Mesothelial cell of epicardium (in vitro differentiated cells): ENCODE results near the gene MTHFR. TPM values are rescaled to one million over a fixed set of nuclear protein-coding genes. Genes with fewer than 3 reads are reported as not detected.

Experiments
- DNase-seq, 2 experiments: peaks; one replicate each; pipeline ENCODE4 v3.0.0; 2021; ENCODE audit warnings: low spot score in 2 of 2; ENCODE audit not compliant: unreplicated experiment in 2 of 2
- H3K27ac Mint-ChIP-seq: 2 replicates; pipeline ENCODE4 v1.8.0; 2021; ENCODE audit warnings: mixed read lengths
- H3K27me3 Mint-ChIP-seq: 2 replicates; pipeline ENCODE4 v1.8.0; 2021; ENCODE audit warnings: low read depth, mixed read lengths
- H3K36me3 Mint-ChIP-seq: 2 replicates; pipeline ENCODE4 v1.8.0; 2021; ENCODE audit warnings: mixed read lengths
- H3K4me1 Mint-ChIP-seq: 2 replicates; pipeline ENCODE4 v1.8.0; 2021; ENCODE audit warnings: mixed read lengths
- H3K4me3 Mint-ChIP-seq: 2 replicates; pipeline ENCODE4 v1.8.0; 2021; ENCODE audit warnings: mild to moderate bottlenecking, moderate library complexity, mixed read lengths
- H3K9me3 Mint-ChIP-seq: 2 replicates; pipeline ENCODE4 v1.8.0; 2021; ENCODE audit warnings: mixed read lengths
- total RNA-seq: library from RNA; stranded (reverse); gene quantifications from 3 replicates; pipeline ENCODE4 v1.2.1, GENCODE V29; 2021
- TF ChIP-seq, protein P1 (sequence below): fragments of 200-600 bp; sonication (generic); IDR thresholded peaks from one replicate; pipeline ENCODE4 v1.5.0; 2021; ENCODE audit warnings: antibody characterized with exemption; ENCODE audit not compliant: unreplicated experiment

Gene MTHFR
- total RNA-seq, 1 donor from 2014 or later: 39.2 TPM

DNA sequence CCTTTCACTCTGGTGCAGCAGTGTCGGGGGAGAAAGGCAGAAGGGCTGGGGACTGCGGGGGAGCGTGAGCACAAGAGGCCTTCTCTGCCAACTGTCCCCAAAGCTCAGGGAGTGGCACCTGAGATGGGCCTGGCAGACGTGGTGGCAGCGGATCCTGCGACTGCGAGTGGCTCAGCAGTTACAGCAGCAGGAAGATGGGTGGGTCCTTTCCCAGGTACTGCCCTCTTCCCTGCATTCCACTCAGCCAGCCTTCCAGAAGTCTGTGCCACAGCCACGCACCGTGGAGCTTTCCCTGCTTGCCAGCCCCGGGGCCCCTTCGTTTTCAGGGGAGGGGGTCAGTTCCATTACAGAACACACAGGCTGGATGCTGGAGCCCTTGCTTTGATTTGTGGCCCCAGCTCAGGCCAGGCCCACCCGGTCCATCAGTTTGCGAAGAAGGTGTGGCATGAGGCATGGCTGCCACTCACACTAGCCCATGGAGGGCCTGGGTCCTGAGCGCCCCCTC lies 17.2 kb downstream of the MTHFR start:
- TF ChIP-seq, protein P1, sequence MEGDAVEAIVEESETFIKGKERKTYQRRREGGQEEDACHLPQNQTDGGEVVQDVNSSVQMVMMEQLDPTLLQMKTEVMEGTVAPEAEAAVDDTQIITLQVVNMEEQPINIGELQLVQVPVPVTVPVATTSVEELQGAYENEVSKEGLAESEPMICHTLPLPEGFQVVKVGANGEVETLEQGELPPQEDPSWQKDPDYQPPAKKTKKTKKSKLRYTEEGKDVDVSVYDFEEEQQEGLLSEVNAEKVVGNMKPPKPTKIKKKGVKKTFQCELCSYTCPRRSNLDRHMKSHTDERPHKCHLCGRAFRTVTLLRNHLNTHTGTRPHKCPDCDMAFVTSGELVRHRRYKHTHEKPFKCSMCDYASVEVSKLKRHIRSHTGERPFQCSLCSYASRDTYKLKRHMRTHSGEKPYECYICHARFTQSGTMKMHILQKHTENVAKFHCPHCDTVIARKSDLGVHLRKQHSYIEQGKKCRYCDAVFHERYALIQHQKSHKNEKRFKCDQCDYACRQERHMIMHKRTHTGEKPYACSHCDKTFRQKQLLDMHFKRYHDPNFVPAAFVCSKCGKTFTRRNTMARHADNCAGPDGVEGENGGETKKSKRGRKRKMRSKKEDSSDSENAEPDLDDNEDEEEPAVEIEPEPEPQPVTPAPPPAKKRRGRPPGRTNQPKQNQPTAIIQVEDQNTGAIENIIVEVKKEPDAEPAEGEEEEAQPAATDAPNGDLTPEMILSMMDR: no peak
- Mint-ChIP-seq H3K9me3 (no peaks in the 10 kb centered on the region), H3K4me1 (peaks cover 32% of the 10 kb centered on the region), H3K4me3 (no peak overlapping the region), H3K27me3 (no peaks in the 10 kb centered on the region), H3K36me3 (peaks cover 12% of the 10 kb centered on the region), H3K27ac (no peak overlapping the region)
- no peak for DNase-seq

DNA sequence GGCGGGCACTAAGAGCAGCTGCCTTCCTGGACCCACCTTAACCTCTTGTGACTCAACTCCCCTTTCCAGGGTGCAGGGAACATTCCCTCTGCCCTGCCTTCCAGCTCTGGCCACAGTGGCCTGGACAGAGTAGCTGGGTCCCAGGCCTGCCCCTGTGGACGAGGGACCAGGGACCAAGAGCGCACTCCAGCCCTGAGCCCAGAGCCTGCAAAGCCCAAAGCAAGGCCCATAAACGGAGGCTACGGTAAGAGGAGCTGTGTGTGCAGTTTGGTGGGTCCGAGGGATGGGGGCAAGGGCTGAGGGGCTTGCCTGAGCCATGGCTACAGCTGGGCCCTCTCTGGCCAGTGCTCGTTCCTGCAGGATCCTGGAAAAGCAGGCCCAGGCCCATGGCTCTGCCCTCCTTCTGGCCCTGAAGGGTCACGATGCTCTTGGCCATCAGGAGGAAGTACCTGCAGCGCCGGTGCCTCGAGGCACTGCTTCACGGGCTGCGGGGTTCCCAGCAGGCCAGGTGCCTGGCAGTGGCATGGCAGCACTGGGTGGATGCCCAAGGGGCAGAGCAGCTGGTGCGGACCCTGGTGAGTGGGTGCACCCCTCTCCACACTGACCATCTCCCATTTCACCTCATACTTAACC lies 17.8 kb downstream of the MTHFR start:
- H3K27ac Mint-ChIP-seq: no peak overlapping the region
- peaks cover 32% of the 10 kb centered on the region for H3K4me1 Mint-ChIP-seq
- H3K4me3 Mint-ChIP-seq: no peak overlapping the region
- H3K36me3 Mint-ChIP-seq: peaks cover 12% of the 10 kb centered on the region
- TF ChIP-seq, protein P1: no peak
- DNase-seq: no peak
- no peaks in the 10 kb centered on the region for H3K9me3 Mint-ChIP-seq
- no peaks in the 10 kb centered on the region for H3K27me3 Mint-ChIP-seq

DNA sequence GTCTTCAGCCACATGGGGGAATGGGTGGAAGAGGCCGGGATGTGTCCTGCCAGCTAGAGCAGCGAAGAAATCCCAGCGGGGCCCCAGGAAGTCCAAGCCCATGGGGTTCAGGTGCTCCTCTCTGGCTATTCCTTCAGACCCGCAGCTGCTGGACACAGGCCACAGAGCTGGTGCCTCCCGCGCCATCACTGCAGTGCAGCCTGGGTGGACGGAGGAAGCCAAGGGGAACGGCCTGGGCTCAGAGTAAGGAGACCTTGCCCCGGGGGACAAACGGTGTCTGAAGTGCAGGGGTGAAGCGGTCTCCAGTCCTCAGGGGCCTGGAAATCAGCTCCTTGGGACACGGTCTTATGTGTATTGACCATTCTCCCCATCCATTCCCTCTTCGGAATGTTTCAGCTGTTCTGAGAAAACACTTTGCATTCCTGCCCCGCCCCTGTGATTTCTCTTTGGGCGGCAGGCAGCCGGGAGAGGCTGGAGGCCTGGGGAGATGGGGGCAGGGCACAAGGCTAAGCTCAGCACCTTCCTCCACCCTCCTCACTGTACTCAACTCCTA lies 18.4 kb downstream of the MTHFR start:
- Mint-ChIP-seq H3K36me3 (peaks cover 8% of the 10 kb centered on the region), H3K9me3 (no peaks in the 10 kb centered on the region), H3K27ac (peak overlapping the region; percentile 56), H3K4me3 (no peak overlapping the region), H3K4me1 (peaks cover 27% of the 10 kb centered on the region), H3K27me3 (no peaks in the 10 kb centered on the region)
- DNase-seq: peak in 1 of 2 experiments; percentile 61
- TF ChIP-seq, protein P1: no peak

DNA sequence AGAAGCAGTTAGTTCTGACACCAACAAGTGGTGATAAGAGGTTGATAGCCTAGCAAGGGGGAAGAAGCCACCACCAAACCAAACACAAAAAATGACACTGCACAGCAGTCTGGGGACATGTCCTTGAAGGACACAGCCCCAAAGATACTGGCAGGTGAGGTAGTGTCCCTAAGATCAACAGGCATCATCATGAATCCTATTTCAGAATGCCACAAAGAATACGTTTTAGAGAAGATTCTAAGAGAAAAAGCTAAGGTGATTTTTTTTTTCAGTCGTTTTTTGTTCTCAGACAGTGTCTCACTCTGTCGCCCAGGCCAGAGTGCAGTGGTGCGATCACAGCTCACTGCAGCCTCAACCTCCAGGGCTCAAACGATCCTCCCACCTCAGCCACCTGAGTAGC lies 19.6 kb downstream of the MTHFR start:
- Mint-ChIP-seq H3K4me3 (no peak overlapping the region), H3K36me3 (no peaks in the 10 kb centered on the region), H3K9me3 (no peaks in the 10 kb centered on the region), H3K27ac (no peak overlapping the region), H3K27me3 (no peaks in the 10 kb centered on the region), H3K4me1 (peaks cover 17% of the 10 kb centered on the region)
- TF ChIP-seq, protein P1: no peak
- DNase-seq: no peak

DNA sequence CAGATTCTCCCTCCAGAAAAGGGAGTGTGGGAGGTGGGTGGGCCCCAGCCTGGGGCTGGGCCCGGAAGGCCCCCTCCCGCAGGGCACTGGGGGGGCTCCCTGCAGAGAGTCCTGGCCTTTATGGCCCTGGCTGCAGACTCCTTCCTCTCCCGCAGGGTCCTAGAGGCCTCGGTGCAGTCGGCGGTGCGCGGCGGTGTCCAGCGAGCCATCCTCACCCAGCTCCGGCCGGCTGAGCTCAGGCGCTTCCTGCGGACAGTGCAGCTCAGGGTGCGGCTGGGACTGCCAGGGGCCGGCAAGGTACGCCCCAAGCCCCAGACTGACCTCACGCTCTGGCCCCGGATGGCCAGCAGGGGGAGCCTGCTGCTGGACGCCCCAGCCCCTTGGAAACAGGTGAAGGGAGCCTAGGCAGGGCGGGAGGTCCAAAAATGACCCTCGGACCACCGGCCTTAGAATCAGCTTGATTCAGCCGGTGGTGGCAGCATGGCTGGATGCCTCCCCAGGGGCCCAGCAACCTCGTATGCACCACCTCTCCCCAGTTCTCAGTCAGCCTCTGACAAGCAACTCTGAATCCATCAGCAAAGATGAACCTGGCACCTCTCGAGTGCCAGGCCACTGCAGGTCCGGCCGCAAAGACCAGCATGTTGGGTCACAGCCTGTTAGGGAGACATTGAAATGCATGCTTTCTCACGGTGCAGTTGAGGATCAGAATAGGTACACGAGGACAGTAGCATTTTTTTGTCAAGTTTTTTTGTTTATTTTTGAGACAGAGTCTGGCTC lies 20.6 kb downstream of the MTHFR start:
- Mint-ChIP-seq H3K27ac (no peak overlapping the region), H3K27me3 (no peaks in the 10 kb centered on the region), H3K9me3 (no peaks in the 10 kb centered on the region), H3K4me3 (peak overlapping the region; percentile 58), H3K36me3 (no peaks in the 10 kb centered on the region), H3K4me1 (peaks cover 17% of the 10 kb centered on the region)
- TF ChIP-seq, protein P1: peak; percentile 83
- peak in 1 of 2 experiments; percentile 55 for DNase-seq
